Chondrocyte (in vitro differentiated cells): ENCODE measurements around the gene PPP1R37. TPM values are rescaled to one million over a fixed set of nuclear protein-coding genes. Genes with fewer than 3 reads are reported as not detected.
"Not testable (repeated sequence)": the region's sequence is repeated elsewhere in the genome, so short reads cannot be mapped to it uniquely, and the experiment has no call there.

Experiments
- DNase-seq: peaks from one replicate; pipeline ENCODE4 v3.0.0; 2021; ENCODE audit warnings: mixed read lengths, low spot score
- H3K27ac Mint-ChIP-seq: one replicate; pipeline ENCODE4 v1.8.0; 2021; ENCODE audit warnings: mild to moderate bottlenecking, moderate library complexity, mixed read lengths; ENCODE audit not compliant: unreplicated experiment
- H3K27me3 Mint-ChIP-seq: 2 replicates; pipeline ENCODE4 v1.8.0; 2021; ENCODE audit warnings: low read depth, mixed read lengths
- H3K36me3 Mint-ChIP-seq: 2 replicates; pipeline ENCODE4 v1.8.0; 2021; ENCODE audit warnings: low read depth, mixed read lengths
- H3K4me1 Mint-ChIP-seq: 2 replicates; pipeline ENCODE4 v1.8.0; 2021; ENCODE audit warnings: low read depth, mild to moderate bottlenecking, mixed read lengths
- H3K4me3 Mint-ChIP-seq: one replicate; pipeline ENCODE4 v1.8.0; 2021; ENCODE audit warnings: mild to moderate bottlenecking, moderate library complexity, mixed read lengths; ENCODE audit not compliant: unreplicated experiment
- H3K9me3 Mint-ChIP-seq: 2 replicates; pipeline ENCODE4 v1.8.0; 2021; ENCODE audit warnings: low read depth, mixed read lengths
- total RNA-seq: library from RNA; stranded (reverse); gene quantifications from 3 replicates; pipeline ENCODE4 v1.2.1, GENCODE V29; 2021
- TF ChIP-seq, protein P1 (sequence below): fragments of 200-600 bp; sonication (generic); IDR thresholded peaks from 2 replicates; pipeline ENCODE4 v1.5.0; 2021; ENCODE audit warnings: antibody characterized with exemption, mild to moderate bottlenecking, moderate library complexity

PPP1R37 gene
- total RNA-seq, 1 donor from 2014 or later, result 30.2 TPM

DNA sequence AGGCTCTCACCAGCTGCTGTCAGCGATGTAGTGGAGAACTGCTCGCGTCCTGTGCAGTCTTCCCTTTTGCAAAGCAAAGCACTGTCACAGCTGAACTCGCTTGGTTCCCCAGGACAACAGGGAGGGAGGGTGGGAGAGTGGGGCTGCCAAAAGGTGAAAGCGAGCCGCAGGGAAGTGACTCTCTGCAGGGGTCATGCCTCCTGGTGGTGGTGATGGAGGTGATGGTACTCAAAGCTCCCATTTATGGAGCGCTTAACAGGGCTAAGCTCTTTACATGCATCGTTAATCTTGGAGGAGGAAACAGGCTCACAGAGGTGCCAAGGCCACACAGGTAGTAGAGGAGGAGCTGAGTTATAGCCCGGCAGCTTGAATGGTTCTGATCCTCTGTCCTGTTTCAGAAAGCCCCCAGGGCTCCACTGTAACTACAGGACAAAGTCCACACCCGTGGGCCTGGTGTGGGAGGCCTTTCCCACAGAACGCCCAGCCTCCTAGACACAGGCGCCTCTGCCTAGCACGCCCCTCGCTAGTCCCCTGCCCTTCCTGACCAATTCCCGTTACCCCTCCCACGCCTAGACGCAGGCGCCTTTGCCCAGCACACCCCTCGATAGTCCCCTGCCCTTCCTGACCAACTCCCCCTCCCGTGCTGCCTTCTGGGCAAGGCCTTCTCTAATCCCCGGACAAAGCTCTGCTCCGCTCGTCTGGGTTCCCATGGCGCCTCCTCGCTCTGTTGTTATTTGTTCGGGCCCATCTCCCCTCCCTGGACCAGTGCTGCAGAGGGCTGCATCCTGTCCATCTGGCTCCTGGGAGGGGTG lies 10.7 kb downstream of the PPP1R37 start:
- H3K9me3 Mint-ChIP-seq, result no peaks in the 10 kb centered on the region

DNA sequence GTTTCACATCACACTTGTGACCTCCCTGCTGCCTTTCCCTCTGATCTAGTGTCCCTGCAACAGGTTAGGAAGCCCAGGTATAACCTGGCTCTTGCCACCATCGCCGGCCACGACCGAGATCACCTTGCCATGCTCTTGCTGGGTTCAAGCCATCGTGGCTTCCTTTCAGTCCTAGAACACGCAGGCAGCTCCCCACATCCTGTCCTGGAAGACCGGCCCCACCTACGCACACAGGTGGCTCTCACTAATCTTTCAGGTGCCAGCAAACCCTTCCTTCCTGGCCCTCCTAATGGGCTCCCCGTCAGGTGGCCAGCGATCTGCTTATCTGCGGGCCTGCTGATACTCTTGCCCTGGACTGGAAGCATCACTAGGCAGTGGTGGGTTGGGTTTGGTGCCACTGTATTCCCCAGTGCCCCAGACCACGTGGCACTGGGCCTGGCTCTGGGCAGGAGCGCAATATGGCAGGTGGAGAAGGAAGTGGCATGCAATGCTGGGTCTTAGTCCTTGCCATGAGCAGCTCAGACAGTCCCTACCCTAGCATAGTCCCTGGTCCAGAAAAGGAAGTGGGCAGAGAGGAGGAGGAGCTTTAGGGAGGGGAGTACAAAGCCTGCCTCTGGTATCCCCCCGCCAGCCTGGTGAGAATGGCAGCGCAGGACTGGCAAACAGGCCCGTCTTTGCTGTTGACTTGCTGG lies 11.8 kb downstream of the PPP1R37 start:
- Mint-ChIP-seq H3K9me3 (no peaks in the 10 kb centered on the region), H3K27ac (no peak overlapping the region), H3K4me3 (no peak overlapping the region), H3K36me3 (no peaks in the 10 kb centered on the region), H3K27me3 (no peaks in the 10 kb centered on the region), H3K4me1 (peaks cover 27% of the 10 kb centered on the region)
- TF ChIP-seq, protein P1, sequence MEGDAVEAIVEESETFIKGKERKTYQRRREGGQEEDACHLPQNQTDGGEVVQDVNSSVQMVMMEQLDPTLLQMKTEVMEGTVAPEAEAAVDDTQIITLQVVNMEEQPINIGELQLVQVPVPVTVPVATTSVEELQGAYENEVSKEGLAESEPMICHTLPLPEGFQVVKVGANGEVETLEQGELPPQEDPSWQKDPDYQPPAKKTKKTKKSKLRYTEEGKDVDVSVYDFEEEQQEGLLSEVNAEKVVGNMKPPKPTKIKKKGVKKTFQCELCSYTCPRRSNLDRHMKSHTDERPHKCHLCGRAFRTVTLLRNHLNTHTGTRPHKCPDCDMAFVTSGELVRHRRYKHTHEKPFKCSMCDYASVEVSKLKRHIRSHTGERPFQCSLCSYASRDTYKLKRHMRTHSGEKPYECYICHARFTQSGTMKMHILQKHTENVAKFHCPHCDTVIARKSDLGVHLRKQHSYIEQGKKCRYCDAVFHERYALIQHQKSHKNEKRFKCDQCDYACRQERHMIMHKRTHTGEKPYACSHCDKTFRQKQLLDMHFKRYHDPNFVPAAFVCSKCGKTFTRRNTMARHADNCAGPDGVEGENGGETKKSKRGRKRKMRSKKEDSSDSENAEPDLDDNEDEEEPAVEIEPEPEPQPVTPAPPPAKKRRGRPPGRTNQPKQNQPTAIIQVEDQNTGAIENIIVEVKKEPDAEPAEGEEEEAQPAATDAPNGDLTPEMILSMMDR, result no peak
- no peak for DNase-seq

More for the DNA sequence above, 10.7 kb downstream of the PPP1R37 start:
- H3K4me3 Mint-ChIP-seq, result no peak overlapping the region
- H3K4me1 Mint-ChIP-seq, result peaks cover 36% of the 10 kb centered on the region
- no peak for DNase-seq
- H3K27ac Mint-ChIP-seq, result peak overlapping the region; percentile 54
- H3K27me3 Mint-ChIP-seq, result no peaks in the 10 kb centered on the region
- H3K36me3 Mint-ChIP-seq, result no peaks in the 10 kb centered on the region
- TF ChIP-seq, protein P1, result no peak

DNA sequence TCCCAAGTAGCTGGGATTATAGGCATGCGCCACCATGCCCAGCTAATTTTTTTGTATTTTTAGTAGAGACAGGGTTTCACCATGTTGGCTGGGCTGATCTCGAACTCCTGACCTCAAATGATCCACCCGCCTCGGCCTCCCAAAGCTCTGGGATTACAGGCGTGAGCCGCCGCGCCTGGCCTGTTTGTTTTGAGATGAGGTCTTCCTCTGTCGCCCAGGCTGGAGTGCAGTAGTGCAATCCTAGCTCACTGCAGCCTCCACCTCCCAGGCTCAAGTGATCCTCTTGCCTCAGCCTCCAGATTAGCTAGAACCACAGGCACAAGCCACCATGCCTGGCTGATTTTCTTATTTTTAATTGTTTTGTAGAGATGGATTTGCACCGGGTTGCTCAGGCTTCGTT lies 13.4 kb downstream of the PPP1R37 start:
- not testable (repeated sequence) for H3K9me3 Mint-ChIP-seq, H3K36me3 Mint-ChIP-seq, H3K4me3 Mint-ChIP-seq, H3K27me3 Mint-ChIP-seq, H3K27ac Mint-ChIP-seq, DNase-seq
- peaks cover 17% of the 10 kb centered on the region for H3K4me1 Mint-ChIP-seq

DNA sequence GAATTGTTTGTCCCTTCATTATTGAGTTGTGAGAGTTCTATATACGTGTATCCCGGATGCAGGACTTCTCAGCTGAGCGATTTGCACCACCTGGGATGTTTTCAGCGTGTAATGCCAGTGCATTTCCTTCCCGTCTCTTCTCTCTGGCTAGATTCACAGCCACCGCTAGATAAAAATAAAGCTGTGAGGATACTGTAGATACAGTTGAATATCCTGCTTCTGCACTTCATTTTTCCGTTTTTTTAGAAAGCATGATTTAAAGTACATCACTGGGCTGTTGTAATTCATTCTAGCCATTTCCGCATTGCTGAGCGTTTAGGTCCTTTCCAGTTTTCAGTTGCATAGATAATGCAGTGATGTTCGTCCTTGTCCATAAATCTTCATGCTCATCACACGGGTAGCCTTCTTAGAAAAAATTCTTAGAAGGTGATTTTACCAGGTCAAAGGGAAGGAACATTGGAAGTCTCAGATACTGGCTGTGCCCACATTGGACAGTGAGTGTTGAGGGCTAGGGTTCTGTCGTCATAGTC lies 14.7 kb downstream of the PPP1R37 start:
- DNase-seq, result no peak
- no peak overlapping the region for H3K27ac Mint-ChIP-seq
- H3K9me3 Mint-ChIP-seq, result no peaks in the 10 kb centered on the region
- peaks cover 16% of the 10 kb centered on the region for H3K4me1 Mint-ChIP-seq
- no peak overlapping the region for H3K4me3 Mint-ChIP-seq
- TF ChIP-seq, protein P1, result no peak
- H3K36me3 Mint-ChIP-seq, result no peaks in the 10 kb centered on the region
- no peaks in the 10 kb centered on the region for H3K27me3 Mint-ChIP-seq

DNA sequence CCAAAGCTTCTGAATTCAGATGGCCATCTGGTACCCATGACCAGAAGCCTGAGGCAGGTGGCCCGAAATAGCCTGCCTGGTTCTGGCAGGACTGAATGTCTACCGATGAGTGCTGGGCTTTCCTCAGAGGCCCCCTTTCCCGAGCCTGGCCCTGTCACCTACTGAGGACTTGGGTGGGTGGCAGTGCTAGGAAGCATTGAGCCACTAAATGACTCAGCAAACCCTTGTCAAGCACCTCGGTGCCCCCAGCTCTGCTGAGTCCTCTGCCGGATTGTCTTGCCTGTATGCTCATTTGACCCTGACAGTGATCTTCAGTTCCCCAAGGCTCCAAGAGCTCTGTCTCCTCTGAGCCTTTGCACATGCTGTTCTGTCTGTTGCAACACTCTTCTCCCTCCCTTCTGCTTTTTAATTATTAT lies 17.9 kb downstream of the PPP1R37 start:
- TF ChIP-seq, protein P1, result no peak
- H3K36me3 Mint-ChIP-seq, result no peaks in the 10 kb centered on the region
- no peak for DNase-seq
- H3K27ac Mint-ChIP-seq, result peak overlapping the region; percentile 27
- no peak overlapping the region for H3K4me3 Mint-ChIP-seq
- H3K9me3 Mint-ChIP-seq, result no peaks in the 10 kb centered on the region
- H3K27me3 Mint-ChIP-seq, result no peaks in the 10 kb centered on the region
- H3K4me1 Mint-ChIP-seq, result peaks cover 3% of the 10 kb centered on the region
